KMS-11 (cell line): Measurements from ENCODE around the gene MX2.
"Not testable (repeated sequence)": the region's sequence is repeated elsewhere in the genome, so short reads cannot be mapped to it uniquely, and the experiment has no call there.

Experiments
- H2AFZ ChIP-seq: fragments of 200-600 bp; sonication (generic); 2 replicates; pipeline ENCODE4 v1.6.1; 2016; ENCODE audit warnings: antibody characterized with exemption, mixed run types, low read depth
- H3K27ac ChIP-seq: fragments of 200-600 bp; sonication (generic); 2 replicates; pipeline ENCODE4 v1.6.1; 2016; ENCODE audit warnings: mild to moderate bottlenecking, mixed run types
- H3K27me3 ChIP-seq: fragments of 200-600 bp; sonication (generic); 2 replicates; pipeline ENCODE4 v1.6.1; 2017; ENCODE audit warnings: mild to moderate bottlenecking, low read depth, mixed run types, moderate library complexity; ENCODE audit not compliant: insufficient read depth
- H3K36me3 ChIP-seq: fragments of 200-600 bp; sonication (generic); 2 replicates; pipeline ENCODE4 v1.6.1; 2017; ENCODE audit warnings: mild to moderate bottlenecking, mixed run types; ENCODE audit not compliant: insufficient read depth
- H3K4me1 ChIP-seq: fragments of 200-600 bp; sonication (generic); 2 replicates; pipeline ENCODE4 v1.6.1; 2016; ENCODE audit warnings: mild to moderate bottlenecking, low read depth, mixed run types; ENCODE audit not compliant: poor library complexity, severe bottlenecking
- H3K4me2 ChIP-seq: fragments of 200-600 bp; sonication (generic); 2 replicates; pipeline ENCODE4 v1.7.0; 2016; ENCODE audit warnings: mild to moderate bottlenecking, mixed run types
- H3K4me3 ChIP-seq: fragments of 200-600 bp; sonication (generic); IDR thresholded peaks from 2 replicates; pipeline ENCODE4 v1.6.1; 2017; ENCODE audit warnings: low read depth, low read length, mixed read lengths; ENCODE audit not compliant: insufficient read depth
- H3K79me2 ChIP-seq: fragments of 200-600 bp; sonication (generic); 2 replicates; pipeline ENCODE4 v1.6.1; 2016; ENCODE audit warnings: low read depth, mixed run types; ENCODE audit not compliant: insufficient read depth
- H3K9ac ChIP-seq: fragments of 200-600 bp; sonication (generic); 2 replicates; pipeline ENCODE4 v1.6.1; 2016; ENCODE audit warnings: mild to moderate bottlenecking, mixed run types
- H4K20me1 ChIP-seq: fragments of 200-600 bp; sonication (generic); 2 replicates; pipeline ENCODE4 v1.6.1; 2016; ENCODE audit warnings: mild to moderate bottlenecking, mixed run types; ENCODE audit not compliant: insufficient read depth
- TF ChIP-seq, protein P1 (sequence below): fragments of 200-600 bp; sonication (generic); conservative IDR thresholded peaks from 2 replicates; pipeline ENCODE4 v1.6.1; 2017; ENCODE audit warnings: low read depth, mild to moderate bottlenecking, antibody characterized with exemption, low read length, moderate library complexity, mixed read lengths

MX2 gene

DNA sequence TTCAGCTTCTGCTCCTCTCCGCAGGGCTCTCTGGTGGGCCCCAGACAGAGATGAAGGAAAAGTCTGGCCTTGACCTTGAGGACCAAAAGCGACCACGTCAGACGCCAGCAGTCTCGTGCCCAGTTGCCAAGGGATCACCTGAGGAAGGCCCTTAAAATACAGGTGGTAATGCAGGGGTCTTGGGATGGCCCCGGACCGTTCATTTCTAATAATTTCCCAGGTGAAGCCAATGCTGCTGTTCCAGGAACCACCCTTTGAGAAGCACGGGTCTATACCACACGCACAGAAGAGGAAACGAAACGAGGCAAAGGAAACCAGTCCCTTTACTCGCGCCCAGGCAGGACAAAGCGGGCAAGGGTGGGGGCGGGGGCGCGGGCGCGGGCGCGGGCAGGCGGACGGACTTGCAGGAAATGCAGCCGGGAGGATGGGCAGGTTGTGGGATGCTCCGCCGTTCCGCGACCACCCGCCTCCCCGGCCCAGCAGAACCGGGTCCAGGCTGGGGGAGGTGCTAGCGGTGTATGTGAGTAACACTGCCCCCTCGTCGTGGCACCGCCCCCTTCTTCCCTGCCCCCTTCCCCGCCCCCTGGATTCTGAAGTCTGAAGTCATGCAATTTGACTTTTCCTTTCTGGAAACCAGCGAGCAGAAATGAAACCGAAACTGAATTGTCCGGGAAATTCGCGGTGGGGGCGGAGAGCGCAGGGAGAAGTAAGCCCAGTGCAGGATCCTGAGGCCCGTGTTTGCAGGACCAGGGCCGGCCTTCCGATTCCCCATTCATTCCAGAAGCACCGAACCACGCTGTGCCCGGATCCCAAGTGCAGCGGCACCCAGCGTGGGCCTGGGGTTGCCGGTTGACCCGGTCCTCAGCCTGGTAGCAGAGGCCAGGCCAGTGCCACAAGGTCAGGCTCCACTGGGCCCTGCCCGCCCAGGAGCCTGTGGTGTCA is 58.4 kb downstream of the MX2 start:
- H3K27ac ChIP-seq = peak overlapping the region; percentile 27; the same call in 1 of the 2 replicates

DNA sequence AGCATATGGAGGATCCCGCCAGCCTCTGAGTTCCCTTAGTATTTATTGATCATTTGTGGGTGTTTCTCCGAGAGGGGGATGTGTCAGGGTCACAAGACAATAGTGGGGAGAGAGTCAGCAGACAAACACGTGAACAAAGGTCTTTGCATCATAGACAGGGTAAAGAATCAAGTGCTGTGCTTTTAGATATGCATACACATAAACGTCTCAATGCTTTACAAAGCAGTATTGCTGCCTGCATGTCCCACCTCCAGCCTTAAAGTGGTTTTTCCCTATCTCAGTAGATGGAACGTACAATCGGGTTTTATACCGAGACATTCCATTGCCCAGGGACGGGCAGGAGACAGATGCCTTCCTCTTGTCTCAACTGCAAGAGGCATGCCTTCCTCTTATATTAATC is 59.2 kb downstream of the MX2 start:
- H3K4me3 ChIP-seq, H4K20me1 ChIP-seq, H3K9ac ChIP-seq, H3K27ac ChIP-seq, H3K79me2 ChIP-seq, H3K36me3 ChIP-seq, H3K27me3 ChIP-seq: not testable (repeated sequence)
- H3K4me1 ChIP-seq = peaks cover 13% of the 10 kb centered on the region
- H3K4me2 ChIP-seq = 0 out of 2 replicates have a peak overlapping the region, but pooled peaks have one; percentile 97
- peak overlapping the region; percentile 94 for H2AFZ ChIP-seq

More for the DNA sequence above, 58.4 kb downstream of the MX2 start:
- Histone ChIP-seq H3K4me3 (no peak overlapping the region), H2AFZ (peak overlapping the region; percentile 94), H3K4me2 (peak overlapping the region; percentile 97), H4K20me1 (no peaks in the 10 kb centered on the region), H3K4me1 (peaks cover 8% of the 10 kb centered on the region), H3K9ac (peak overlapping the region; percentile 67; the same call in 1 of the 2 replicates), H3K27me3 (no peaks in the 10 kb centered on the region), H3K79me2 (no peaks in the 10 kb centered on the region), H3K36me3 (no peaks in the 10 kb centered on the region)
- TF ChIP-seq, protein P1, sequence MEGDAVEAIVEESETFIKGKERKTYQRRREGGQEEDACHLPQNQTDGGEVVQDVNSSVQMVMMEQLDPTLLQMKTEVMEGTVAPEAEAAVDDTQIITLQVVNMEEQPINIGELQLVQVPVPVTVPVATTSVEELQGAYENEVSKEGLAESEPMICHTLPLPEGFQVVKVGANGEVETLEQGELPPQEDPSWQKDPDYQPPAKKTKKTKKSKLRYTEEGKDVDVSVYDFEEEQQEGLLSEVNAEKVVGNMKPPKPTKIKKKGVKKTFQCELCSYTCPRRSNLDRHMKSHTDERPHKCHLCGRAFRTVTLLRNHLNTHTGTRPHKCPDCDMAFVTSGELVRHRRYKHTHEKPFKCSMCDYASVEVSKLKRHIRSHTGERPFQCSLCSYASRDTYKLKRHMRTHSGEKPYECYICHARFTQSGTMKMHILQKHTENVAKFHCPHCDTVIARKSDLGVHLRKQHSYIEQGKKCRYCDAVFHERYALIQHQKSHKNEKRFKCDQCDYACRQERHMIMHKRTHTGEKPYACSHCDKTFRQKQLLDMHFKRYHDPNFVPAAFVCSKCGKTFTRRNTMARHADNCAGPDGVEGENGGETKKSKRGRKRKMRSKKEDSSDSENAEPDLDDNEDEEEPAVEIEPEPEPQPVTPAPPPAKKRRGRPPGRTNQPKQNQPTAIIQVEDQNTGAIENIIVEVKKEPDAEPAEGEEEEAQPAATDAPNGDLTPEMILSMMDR = no peak

DNA sequence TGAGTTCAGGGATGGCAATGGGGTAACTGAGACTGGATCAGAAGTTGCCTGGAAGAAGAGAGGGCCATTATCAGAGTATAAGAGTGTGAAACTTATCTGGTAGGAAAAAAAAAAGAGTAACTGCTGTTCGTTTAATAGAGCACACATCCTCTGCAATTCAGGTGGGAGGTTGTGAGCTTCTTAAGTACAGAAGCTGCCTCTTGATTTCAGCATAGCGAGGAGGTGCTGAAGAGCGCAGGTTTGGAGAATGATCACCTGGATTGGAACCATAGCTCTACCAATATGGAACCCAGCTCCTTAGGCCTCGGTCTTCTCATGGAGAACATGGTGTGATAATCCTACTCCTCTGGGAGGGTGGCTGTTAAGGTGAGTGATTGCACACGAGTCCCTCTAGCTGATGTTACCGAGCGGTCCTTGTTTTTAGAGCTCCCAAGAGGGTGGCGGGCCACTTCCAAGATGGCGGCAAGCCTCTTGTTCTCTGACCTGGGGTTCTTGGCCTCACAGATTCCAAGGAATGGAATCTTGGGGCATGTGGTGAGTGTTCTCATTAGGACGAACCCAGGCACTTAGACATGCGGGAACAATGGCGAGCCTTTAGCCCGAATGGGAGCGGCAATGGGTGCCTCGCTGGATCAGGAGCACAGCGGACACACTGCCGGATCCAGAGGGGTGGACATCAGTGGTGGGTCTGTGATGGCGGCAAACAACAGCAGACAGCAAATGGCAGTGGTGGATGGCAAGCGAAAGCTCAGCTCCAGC is 60.9 kb downstream of the MX2 start:
- H3K79me2 ChIP-seq = no peaks in the 10 kb centered on the region
- H2AFZ ChIP-seq = no peak overlapping the region
- no peaks in the 10 kb centered on the region for H3K27me3 ChIP-seq
- H3K4me2 ChIP-seq = no peak overlapping the region
- peaks cover 13% of the 10 kb centered on the region for H3K4me1 ChIP-seq
- H3K4me3 ChIP-seq = no peak overlapping the region
- no peak overlapping the region for H3K9ac ChIP-seq
- no peaks in the 10 kb centered on the region for H4K20me1 ChIP-seq
- H3K36me3 ChIP-seq = no peaks in the 10 kb centered on the region
- TF ChIP-seq, protein P1 = no peak
- no peak overlapping the region for H3K27ac ChIP-seq

DNA sequence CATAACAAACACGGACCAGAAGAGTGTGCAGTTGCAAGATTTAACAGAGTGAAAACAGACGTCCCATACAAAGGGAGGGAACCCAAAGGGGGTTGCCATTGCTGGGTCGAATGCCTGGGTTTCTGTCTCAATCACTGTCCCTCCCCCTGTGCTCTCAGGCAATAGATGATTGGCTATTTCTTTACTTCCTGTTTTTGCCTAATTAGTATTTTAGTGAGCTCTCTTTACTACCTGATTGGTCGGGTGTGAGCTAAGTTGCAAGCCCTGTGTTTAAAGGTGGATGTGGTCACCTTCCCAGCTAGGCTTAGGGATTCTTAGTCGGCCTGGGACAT is 61.4 kb downstream of the MX2 start:
- H3K27me3 ChIP-seq, H3K4me2 ChIP-seq, H3K4me3 ChIP-seq, H3K36me3 ChIP-seq, H2AFZ ChIP-seq, H3K9ac ChIP-seq, H3K79me2 ChIP-seq, H4K20me1 ChIP-seq, H3K27ac ChIP-seq: not testable (repeated sequence)
- peaks cover 13% of the 10 kb centered on the region for H3K4me1 ChIP-seq

DNA sequence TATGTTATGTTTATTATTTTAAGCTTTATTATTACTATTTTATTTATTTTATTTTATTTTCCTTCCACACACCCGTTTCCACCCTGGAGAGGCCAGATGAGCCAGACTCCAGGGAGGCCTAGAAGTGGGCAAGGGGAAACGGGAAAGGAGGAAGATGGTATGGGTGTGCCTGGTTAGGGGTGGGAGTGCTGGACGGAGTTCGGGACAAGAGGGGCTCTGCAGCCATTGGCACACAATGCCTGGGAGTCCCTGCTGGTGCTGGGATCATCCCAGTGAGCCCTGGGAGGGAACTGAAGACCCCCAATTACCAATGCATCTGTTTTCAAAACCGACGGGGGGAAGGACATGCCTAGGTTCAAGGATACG is 63.7 kb downstream of the MX2 start:
- H3K27me3 ChIP-seq = no peaks in the 10 kb centered on the region
- TF ChIP-seq, protein P1 = no peak
- H3K36me3 ChIP-seq = no peaks in the 10 kb centered on the region
- H3K9ac ChIP-seq = peak overlapping the region; percentile 63; the same call in 1 of the 2 replicates
- peaks cover 8% of the 10 kb centered on the region for H3K4me1 ChIP-seq
- peak overlapping the region; percentile 81 for H2AFZ ChIP-seq
- H4K20me1 ChIP-seq = no peaks in the 10 kb centered on the region
- H3K27ac ChIP-seq = no peak overlapping the region
- no peaks in the 10 kb centered on the region for H3K79me2 ChIP-seq
- H3K4me2 ChIP-seq = peak overlapping the region; percentile 71
- H3K4me3 ChIP-seq = no peak overlapping the region
